ENCODE data around the gene ADGRG6.
A peak's percentile ranks its signal among the peaks of the same experiment; 100 is the strongest.
"Not testable (repeated sequence)": the region's sequence is repeated elsewhere in the genome, so short reads cannot be mapped to it uniquely, and the experiment has no call there.

ADGRG6 gene

GRCh38 chr6:142279350-142280180, 22.2 kb upstream of the ADGRG6 start:
- peak; percentile 32 for DNase-seq (ENCODE audit: low read depth)
- H3K4me3 ChIP-seq (ENCODE audit: low read length): no peak overlapping the region
- TF ChIP-seq CTCF (IDR thresholded peaks at IDR 0.05; ENCODE audit: insufficient read depth, low read depth, low read length, missing control alignments): no peak

GRCh38 chr6:142280265-142280664, 21.5 kb upstream of the ADGRG6 start:
- no peak overlapping the region for H3K4me3 ChIP-seq (ENCODE audit: low read length)
- TF ChIP-seq CTCF (IDR thresholded peaks at IDR 0.05; ENCODE audit: insufficient read depth, low read depth, low read length, missing control alignments): no peak
- DNase-seq (ENCODE audit: low read depth): no peak

GRCh38 chr6:142280927-142281326, 20.9 kb upstream of the ADGRG6 start:
- no peak for DNase-seq (ENCODE audit: low read depth)
- no peak overlapping the region for H3K4me3 ChIP-seq (ENCODE audit: low read length)
- no peak for TF ChIP-seq CTCF (IDR thresholded peaks at IDR 0.05; ENCODE audit: insufficient read depth, low read depth, low read length, missing control alignments)

GRCh38 chr6:142283138-142283537, 18.7 kb upstream of the ADGRG6 start:
- not testable (repeated sequence) for DNase-seq (ENCODE audit: low read depth); H3K4me3 ChIP-seq (ENCODE audit: low read length)

GRCh38 chr6:142284419-142284818, 17.4 kb upstream of the ADGRG6 start:
- TF ChIP-seq CTCF (IDR thresholded peaks at IDR 0.05; ENCODE audit: insufficient read depth, low read depth, low read length, missing control alignments): no peak
- DNase-seq (ENCODE audit: low read depth): no peak
- H3K4me3 ChIP-seq (ENCODE audit: low read length): no peak overlapping the region

GRCh38 chr6:142285235-142286087, 16.3 kb upstream of the ADGRG6 start:
- TF ChIP-seq CTCF (IDR thresholded peaks at IDR 0.05; ENCODE audit: insufficient read depth, low read depth, low read length, missing control alignments): no peak
- no peak overlapping the region for H3K4me3 ChIP-seq (ENCODE audit: low read length)
- DNase-seq (ENCODE audit: low read depth): no peak

GRCh38 chr6:142286088-142286409, 15.8 kb upstream of the ADGRG6 start:
- no peak for TF ChIP-seq CTCF (IDR thresholded peaks at IDR 0.05; ENCODE audit: insufficient read depth, low read depth, low read length, missing control alignments)
- no peak for DNase-seq (ENCODE audit: low read depth)
- H3K4me3 ChIP-seq (ENCODE audit: low read length): no peak overlapping the region
